ENCODE results near the gene GRID2IP.
"Not testable (repeated sequence)": the region's sequence is repeated elsewhere in the genome, so short reads cannot be mapped to it uniquely, and the experiment has no call there.

GRID2IP gene

DNA sequence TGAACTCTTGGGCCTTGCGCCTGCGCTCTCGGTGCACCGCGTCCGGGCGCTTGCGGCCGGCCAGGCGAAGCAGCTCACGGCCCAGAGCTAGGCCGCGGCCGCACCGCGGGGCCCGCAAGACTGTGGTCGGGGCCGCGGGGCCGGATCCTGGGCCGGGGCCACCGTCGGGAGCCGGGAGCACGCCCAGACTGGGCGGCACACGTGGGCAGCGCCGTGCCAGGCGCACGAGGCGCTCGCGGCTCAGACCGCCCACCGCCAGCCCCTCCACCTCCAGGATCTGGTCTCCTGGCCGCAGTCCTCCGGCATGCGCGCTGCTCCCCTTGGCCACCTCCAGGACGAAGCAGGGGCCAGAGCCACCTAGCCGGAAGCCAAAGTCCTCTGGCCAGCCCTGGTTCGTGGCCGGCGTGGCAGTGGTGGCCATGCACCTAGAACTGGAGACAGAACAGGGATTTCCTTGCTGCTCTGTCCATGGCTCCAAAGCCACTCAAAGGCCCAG lies at the start of gene GRID2IP:
GRID2IP (minus strand) TSS at position 446 of the 496 bp plus-strand sequence; CDS start at position 421, 25 bp downstream.
- no peak for DNase-seq (ENCODE audit: low read depth in 1 of 2, low spot score in 1 of 2)

DNA sequence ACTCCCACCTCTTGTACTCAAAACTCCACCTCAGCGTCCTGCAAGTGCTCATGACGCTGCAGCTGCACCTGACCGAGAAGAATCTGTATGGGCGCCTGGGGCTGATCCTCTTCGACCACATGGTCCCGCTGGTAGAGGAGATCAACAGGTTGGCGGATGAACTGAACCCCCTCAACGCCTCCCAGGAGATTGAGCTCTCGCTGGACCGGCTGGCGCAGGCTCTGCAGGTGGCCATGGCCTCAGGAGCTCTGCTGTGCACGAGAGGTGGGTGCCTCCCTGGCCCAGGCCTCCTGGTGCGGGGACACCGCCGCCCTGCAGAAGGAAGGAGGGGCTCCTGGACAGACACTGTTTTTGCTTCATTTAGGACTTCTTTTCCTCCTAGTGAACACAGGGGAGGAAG lies 48.8 kb upstream of the GRID2IP start:
- DNase-seq (ENCODE audit: low read depth in 1 of 2, low spot score in 1 of 2), result no peak

DNA sequence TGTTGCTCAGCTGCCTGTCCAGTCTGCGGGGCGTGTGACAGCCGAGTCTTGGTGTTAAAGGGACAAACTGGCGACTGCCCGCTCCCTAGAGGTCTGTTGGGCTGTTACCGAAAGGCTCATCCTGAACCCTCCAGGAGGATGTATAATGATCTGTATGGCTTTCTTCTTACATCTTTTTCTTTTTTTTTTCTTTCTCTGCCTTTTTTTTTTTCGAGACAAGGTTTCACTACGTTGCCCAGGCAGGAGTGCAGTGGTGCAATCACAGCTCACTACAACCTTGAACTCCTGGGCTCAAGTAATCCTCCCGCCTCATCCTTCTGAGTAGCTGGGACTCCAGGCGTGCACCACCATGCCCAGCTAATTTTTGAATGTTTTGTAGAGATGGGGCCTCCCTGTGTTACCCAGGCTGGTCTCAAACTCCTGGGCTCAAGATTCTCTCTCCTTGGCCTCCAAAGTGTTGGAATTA lies 39.4 kb upstream of the GRID2IP start:
- DNase-seq (ENCODE audit: low read depth in 1 of 2, low spot score in 1 of 2), result no peak

DNA sequence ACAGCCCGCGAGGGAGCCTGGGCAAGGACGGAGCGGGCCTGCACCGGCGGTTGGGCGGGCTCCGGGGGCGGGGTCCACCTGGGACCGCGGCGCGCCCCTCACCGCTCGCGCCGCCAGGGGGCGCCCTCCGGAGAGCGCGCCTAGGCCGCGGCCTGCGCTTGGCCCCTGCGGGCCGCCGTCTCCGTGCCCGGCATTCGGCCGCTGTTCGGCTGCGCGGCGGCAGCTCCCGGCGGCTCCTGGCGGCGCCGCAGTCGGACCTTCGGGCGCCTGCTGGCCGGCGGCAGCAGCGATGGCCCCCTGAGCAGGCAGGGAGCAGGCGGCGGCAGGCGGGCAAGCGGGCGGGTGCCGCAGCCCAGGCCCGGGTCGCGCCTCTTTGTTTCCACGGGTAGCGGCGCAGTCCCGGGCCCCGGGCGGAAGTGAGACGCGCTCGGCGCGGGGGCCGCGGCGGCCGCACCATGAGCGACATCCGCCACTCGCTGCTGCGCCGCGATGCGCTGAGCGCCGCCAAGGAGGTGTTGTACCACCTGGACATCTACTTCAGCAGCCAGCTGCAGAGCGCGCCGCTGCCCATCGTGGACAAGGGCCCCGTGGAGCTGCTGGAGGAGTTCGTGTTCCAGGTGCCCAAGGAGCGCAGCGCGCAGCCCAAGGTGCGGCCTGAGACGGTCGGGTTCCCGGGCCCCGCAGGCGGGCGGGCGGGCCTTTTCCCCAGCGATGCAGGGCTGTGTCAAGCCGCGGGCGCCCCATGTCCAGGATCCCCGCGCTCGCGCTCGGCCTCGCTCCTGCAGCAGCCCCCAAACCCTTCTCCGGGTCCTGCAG lies 38.8 kb upstream of the GRID2IP start, which contains the start of gene INTS15:
INTS15 (plus strand) TSS at position 193 of the 816 bp plus-strand sequence; CDS start at position 456, 263 bp downstream.
- DNase-seq (ENCODE audit: low read depth in 1 of 2, low spot score in 1 of 2), result peak; percentile 68 to 78

DNA sequence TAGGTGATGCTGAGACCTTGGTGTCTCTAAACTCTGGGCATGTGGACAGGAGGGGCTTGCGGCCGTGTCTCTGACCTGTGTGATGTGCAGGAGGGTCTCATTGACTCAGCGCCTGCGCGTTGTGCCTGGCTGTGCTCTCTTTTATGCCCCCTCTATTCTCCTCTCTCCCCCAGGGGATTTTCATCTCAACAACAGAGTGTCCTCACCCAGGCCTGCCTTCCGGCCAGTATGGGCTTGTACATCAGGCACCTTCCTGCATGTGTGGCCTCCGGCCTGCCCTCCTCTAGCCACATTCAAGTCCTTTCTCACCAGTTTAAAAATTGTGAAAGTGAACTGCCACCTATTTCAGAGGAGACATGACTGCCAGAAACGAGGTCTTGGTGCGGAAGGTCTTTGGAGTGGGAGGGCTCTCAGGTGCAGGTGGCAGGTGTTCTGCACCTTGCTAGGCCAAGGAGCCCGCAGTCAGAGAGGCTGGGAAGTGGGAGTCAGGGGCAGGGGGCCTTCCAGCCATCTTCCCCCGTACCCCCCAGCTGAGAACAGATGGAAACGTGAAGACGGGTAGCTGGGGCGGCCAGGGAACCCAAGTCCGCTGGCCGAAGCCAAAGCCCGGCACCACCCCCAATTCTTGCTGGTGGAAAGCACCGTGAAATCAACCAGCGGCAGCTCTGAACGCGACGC lies 38.0 kb upstream of the GRID2IP start:
- DNase-seq (ENCODE audit: low read depth in 1 of 2, low spot score in 1 of 2), result no peak

DNA sequence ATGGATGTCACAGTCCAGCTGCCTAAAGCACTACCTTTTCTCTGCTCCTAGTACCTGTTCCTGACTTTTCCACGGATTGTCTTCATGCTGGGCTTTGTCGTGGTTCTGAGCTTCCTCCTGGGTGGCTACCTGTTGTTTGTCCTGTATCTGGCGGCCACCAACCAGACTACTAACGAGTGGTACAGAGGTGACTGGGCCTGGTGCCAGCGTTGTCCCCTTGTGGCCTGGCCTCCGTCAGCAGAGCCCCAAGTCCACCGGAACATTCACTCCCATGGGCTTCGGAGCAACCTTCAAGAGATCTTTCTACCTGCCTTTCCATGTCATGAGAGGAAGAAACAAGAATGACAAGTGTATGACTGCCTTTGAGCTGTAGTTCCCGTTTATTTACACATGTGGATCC lies 37.3 kb upstream of the GRID2IP start:
- no peak for DNase-seq (ENCODE audit: low read depth in 1 of 2, low spot score in 1 of 2)

DNA sequence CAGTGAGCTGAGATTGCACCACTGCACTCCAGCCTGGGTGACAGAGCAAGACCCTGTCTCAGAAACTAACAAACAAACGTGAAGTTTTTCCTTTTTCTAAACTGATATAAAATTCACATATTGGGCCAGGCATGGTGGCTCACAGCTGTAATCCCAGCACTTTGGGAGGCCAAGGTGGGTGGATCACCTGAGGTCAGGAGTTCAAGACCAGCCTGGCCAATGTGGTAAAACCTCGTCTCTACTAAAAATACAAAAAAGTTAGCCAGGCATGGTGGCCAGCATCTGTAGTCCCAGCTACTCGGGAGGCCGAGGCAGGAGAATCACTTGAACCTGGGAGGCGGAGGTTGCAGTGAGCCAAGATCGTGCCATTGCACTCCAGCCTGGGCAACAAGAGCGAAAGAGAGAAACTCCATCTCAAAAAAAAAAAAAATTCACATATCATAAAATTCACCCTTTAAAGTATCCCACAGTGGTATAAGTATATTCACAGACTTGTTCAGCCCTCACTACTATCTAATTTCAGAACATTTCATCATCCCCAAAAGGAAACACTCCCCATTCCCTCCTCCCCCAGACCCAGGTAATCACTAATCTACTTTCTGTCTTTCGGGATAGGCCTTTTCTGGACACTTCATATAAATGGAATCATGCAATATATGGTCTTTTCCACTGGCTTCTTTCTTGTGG lies 34.6 kb upstream of the GRID2IP start:
- DNase-seq (ENCODE audit: low read depth in 1 of 2, low spot score in 1 of 2), result not testable (repeated sequence)

DNA sequence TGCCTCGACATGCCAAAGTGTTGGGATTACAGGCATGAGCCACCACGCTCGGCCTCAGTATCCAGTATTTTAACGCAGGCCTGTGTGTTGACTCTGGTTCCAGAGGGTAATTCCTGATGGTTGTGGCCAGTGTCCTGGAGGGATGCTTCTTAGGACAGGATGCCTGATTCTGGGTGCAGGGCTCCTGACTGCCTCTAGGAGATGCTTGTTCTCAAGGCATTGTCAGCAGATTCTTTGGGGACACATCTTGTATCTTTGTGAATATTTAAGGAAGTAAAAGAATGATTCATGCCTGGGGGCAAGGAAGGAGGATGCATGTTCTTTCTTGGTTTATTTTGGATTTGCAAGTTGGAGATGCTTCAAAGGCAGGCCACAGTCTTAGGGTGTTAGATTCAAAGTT lies 28.2 kb upstream of the GRID2IP start:
- DNase-seq (ENCODE audit: low read depth in 1 of 2, low spot score in 1 of 2), result no peak

DNA sequence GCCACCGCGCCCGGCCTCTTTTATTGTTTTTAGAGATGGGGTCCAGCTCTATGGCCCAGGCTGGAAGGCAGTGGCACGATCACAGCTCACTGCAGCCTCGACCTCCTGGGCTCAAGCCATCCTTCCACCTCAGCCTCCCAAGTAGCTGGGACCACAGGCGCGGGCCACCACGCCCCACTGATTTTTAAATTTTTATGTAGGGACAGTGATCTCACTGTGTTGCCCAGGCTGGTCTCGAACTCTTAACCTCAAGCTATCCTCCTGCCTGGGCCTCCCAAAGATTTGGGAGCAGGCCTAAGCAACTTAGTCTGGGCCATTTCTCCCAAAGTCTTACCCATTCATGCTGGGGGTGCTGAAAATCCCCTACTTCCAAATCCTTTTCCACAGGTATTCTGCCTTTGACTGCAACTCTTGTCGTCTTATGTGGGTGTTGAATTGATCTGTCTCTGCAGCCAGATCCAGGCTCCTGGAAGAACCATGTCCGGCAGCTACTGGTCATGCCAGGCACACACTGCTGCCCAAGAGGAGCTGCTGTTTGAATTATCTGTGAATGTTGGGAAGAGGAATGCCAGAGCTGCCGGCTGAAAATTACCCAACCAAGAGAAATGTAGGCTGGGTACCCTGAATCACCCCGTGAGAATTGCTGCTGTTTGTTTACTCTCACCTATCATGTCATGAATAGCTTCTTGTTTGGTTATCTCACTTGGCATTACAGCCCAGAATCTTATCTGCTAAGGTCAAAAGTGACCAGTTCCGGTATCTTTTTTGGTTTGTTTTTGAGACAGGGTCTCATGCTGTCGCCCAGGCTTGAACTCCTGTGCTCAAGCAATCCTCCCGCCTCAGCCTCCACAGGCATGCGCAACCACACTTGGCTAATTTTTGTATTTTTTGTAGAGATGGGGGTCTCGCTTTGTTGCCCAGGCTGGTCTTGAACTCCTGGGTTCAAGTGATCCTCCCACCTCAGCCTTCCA lies 27.1 kb upstream of the GRID2IP start:
- no peak for DNase-seq (ENCODE audit: low read depth in 1 of 2, low spot score in 1 of 2)

DNA sequence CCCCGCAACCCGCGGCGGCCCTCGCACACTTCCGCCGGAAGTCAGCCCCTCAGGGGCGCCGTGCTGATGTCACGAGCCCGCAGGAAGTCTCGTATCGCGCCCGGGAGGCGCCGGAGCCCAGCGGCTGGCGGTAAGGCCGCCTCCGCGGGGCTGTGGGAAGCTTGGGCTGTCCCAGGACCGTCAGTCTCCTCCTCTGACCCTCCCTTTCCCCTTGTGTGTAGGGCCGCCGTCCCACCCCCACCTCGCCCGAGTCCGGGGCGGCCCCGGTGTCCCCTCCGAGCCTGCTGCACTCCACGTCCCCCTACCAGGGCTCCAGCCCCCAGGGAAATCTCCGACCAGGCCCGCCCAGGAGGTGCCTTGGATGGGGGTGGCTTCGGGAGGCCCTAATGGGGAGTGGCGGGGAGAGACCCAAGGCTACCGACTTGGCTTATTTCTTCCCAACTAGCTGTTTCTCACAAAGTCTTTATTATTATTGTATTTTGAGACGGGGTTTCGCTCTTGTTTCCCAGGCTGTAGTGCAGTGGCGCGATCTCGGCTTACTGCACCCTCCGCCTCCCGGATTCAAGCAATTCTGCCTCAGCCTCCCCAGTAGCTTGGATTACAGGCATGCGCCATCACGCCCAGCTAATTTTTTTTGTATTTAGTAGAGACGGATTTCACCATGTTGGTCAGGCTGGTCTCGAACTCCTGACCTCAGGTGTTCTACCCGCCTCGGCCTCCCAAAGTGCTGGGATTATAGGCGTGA lies 26.3 kb upstream of the GRID2IP start, which contains the start of gene ZDHHC4:
ZDHHC4 (plus strand) TSS at position 86 of the 745 bp plus-strand sequence. CDS start 3,108 bp downstream, outside the sequence.
- peak; percentile 69 to 83 for DNase-seq (ENCODE audit: low read depth in 1 of 2, low spot score in 1 of 2)

DNA sequence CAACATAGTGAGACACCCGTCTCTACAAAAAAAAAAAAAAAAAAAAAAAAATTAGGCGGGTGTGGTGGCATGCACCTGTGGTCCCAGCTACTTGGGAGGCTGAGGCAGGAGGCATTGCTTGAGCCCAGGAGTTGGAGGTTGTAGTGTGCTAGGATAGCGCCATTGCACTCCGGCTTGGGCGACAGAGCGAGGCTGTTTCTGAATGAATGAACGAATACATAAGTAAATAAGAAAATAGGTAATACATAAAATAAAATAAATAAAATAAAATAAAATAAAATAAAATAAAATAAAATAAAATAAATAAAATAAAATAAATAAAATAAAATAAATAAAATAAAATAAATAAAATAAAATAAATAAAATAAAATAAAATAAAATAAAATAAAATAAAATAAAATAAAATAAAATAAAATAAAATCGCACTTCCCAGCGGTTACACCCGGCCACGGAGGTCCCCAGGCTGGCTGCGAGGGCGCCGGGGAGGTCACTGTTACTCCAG lies 25.7 kb upstream of the GRID2IP start:
- not testable (repeated sequence) for DNase-seq (ENCODE audit: low read depth in 1 of 2, low spot score in 1 of 2)

DNA sequence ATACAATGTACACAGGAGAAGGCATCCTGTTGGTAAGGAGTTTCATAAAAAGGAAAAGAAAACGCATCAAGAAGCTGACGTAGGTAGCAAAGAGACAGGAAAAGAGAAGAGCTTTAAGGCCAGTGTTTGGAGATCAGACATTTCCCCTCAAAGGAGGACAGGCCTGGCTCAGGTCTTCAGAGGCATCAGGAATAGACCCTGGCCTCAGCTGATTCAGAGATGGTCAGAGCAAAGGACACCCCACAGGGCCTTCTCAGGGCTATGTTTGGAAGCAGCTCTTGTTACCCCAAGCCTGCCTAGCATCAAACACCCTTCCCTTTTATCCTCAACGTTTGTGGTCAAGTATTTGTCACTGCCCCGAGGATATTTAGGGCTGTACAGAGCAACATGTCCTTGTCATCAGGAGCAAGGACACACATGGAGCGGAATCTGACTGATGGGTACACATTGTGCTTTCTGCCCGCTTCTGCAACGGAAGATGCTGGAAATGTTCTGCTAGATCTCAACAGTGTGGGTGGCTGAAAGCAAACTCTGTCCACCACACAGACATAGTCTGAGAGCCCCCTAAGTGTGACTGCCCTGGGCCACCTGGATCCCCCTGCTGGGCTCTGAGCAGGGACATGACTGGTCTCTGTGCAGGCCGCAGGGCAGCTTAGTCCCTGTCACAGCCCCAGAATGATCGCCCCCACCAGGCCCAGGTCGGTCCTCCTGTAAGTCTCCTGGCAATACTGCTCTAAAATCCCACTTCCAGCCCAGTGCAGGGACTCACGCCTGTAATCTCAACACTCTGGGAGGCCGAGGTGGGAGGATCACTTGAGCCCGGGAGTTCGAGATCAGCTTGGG lies 25.0 kb upstream of the GRID2IP start:
- DNase-seq (ENCODE audit: low read depth in 1 of 2, low spot score in 1 of 2), result no peak

DNA sequence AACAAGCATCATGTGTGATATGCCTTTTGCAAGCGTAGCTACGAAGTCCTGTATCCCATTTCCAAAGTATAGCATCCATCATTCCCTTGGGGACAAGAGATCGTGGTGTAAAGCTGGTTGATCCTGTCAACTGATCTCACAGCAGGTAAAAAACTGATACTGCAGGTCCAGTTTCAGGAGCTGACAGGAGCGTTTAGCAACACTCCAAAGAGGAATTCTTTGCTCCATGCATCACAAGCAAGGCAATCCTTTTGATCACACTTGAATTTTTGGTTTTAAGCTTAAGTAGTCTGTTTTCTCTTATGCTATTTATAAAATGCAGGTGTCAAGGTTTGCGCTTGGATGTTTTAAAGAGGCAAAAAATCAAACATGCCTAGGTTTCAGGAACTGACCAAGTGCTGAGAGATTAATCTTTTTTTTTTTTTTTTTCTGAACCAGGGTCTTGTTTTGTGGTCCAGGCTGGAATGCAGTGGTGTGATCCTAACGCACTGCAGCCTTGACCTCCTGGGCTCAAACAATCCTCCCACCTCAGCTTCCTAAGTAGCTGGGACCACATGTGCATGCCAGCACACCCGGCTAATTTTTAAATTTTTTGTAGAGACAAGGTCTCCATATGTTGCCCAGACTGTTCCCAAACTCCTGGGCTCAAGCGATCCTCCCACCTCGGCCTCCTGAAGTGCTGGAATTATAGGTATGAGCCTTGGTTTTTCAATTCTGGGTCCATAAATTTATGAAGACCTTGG lies 24.2 kb upstream of the GRID2IP start:
- DNase-seq (ENCODE audit: low read depth in 1 of 2, low spot score in 1 of 2), result no peak

DNA sequence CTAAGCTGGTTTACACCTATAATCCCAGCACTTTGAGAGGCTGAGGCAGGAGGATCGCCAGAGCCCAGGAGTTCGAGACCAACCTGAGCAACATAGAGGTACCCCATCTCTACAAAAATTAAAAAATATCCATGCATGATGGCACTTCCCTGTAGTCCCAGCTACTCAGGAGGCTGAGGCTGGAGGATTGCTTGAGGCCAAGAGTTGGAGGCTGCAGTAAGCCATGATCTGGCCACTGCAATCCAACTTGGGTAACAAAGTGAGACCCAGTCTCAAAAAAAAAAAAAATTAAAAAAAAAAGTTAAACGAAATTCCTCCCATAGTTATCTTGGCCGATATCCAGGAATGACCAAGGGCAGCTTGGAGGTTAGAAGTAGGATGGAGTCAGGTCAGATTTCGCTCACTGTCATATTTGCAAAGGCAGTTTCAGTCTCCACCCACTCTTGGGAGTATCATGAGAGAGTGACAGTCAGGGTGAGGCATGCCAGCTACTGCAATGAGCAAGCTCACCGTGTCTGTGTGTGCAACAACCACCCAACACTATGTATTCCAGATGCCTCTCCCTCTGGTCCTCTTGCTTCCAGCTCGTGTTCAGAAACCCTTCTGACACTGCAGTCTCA lies 20.0 kb upstream of the GRID2IP start:
- no peak for DNase-seq (ENCODE audit: low read depth in 1 of 2, low spot score in 1 of 2)

DNA sequence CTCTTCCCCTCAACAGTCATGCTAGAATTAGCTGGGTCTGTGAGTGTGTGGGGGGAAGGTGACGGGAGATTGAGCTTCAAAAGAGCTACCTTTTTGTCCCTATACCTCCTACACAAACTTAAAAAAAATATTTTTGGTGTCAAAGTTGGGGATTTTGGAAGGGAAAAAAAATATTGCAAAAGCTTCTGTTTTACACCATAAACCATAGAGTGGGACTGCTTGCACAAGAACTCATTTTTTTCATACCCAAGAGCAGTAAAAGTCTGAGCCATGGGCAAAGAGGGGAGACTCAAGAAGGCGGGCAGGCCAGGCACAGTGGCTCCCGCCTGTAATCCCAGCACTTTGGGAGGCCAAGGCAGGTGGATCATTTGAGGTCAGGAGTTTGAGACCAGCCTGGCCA lies 16.6 kb upstream of the GRID2IP start:
- no peak for DNase-seq (ENCODE audit: low read depth in 1 of 2, low spot score in 1 of 2)

DNA sequence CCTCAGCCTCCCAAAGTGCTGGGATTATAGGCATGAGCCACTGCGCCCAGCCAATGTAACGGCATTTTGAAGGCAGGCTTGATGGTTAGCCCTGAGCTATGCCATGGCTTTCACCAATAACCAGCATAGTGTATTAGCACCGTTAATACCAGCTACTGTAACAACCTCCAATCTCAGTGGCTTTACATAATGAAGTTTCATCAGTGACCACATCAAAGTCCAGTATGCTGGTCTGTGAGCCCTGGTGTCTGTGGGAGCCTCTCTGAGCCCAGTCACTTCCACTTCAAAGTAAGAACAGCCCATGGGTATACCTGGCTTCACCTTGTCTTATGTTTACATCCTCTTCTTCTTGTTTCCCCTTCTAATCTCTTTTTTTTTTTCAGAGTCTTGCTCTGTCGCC lies 14.4 kb upstream of the GRID2IP start:
- no peak for DNase-seq (ENCODE audit: low read depth in 1 of 2, low spot score in 1 of 2)
